A549 (cell line): ENCODE data around the gene OR7C1. TPM values are rescaled to one million over a fixed set of nuclear protein-coding genes. Genes with fewer than 3 reads are reported as not detected.
"Not testable (repeated sequence)": the region's sequence is repeated elsewhere in the genome, so short reads cannot be mapped to it uniquely, and the experiment has no call there.

Experiments
- ATAC-seq, 2 experiments: fragments of 200-7000 bp in 1 of 2; fragments of >200 bp in 1 of 2; cut with Nextera tagmentation in 1 of 2; cut with Tn5 transposase in 1 of 2; 3 replicates each; pipeline versions ENCODE4 v1.8.0 to v1.9.1; 2018 to 2020; ENCODE audit warnings: mild to moderate bottlenecking in 1 of 2, moderate library complexity in 1 of 2
- CTCF ChIA-PET: fragments of 300-600 bp; sonication (Branson Sonifier 250); formaldehyde crosslinking; extraction: SDS; loops from one replicate; lab custom pipeline; 2021; ENCODE audit warnings: antibody characterized with exemption, inconsistent platforms; lab: Yijun Ruan, JAX
- POLR2A ChIA-PET: fragments of 350-600 bp; formaldehyde crosslinking; extraction: SDS; loops from one replicate; lab custom pipeline; 2021; ENCODE audit warnings: antibody characterized with exemption, inconsistent platforms; lab: Yijun Ruan, JAX
- DNase-seq, 2 experiments: peaks; one replicate each; pipeline versions ENCODE4 v3.0.0 to v3.0.0-alpha.2; 2011 to 2016; ENCODE audit warnings: low read depth in 1 of 2, low spot score in 1 of 2
- FAIRE-seq: peaks from 2 replicates; lab custom pipeline; 2011; peaks lifted over from hg19 to GRCh38; lab: Jason Lieb, UNC
- H3K27ac ChIP-seq, 2 experiments: fragments of >200 bp; sonication (Bioruptor Twin); formaldehyde crosslinking; 3 replicates each; pipeline ENCODE4 v1.5.1; 2016 to 2017
- H3K4me1 ChIP-seq: fragments of >200 bp; sonication (Bioruptor Twin); formaldehyde crosslinking; 3 replicates; pipeline ENCODE4 v1.6.1; 2016
- H3K4me2 ChIP-seq: fragments of >200 bp; sonication (Bioruptor Twin); formaldehyde crosslinking; 3 replicates; pipeline ENCODE4 v1.6.1; 2016
- H3K4me3 ChIP-seq: fragments of >200 bp; sonication (Bioruptor Twin); formaldehyde crosslinking; 3 replicates; pipeline ENCODE4 v1.5.1; 2016
- H3K9me3 ChIP-seq: fragments of >200 bp; sonication (Bioruptor Twin); formaldehyde crosslinking; 3 replicates; pipeline ENCODE4 v1.6.1; 2016
- BHLHE40 ChIP-seq: IDR thresholded peaks from 2 replicates; pipeline ENCODE4 v1.6.1; 2012; ENCODE audit warnings: low read depth, low read length, inconsistent platforms
- CBX8 ChIP-seq: fragments of 200-600 bp; sonication (generic); IDR thresholded peaks from 2 replicates; pipeline ENCODE4 v1.6.1; 2016
- CEBPB ChIP-seq, 2 experiments: fragments of >200 bp in 1 of 2; sonication (Bioruptor Twin) in 1 of 2; formaldehyde crosslinking in 1 of 2; IDR thresholded peaks; 2 replicates each; pipeline ENCODE4 v1.6.1; 2012 to 2016
- E2F6 ChIP-seq: IDR thresholded peaks from 2 replicates; pipeline ENCODE4 v1.6.1; 2012; ENCODE audit warnings: low read depth, borderline replicate concordance
- EHF ChIP-seq: fragments of 250-450 bp; sonication (Bioruptor Pico); IDR thresholded peaks from 2 replicates; pipeline ENCODE4 v1.5.0; 2020; ENCODE audit warnings: mild to moderate bottlenecking
- ESRRA ChIP-seq: fragments of 150-350 bp; IDR thresholded peaks from 2 replicates; pipeline ENCODE4 v1.6.1; 2014; ENCODE audit warnings: mild to moderate bottlenecking, low read length, borderline replicate concordance
- FOSB ChIP-seq: fragments of 250-450 bp; sonication (Bioruptor Pico); IDR thresholded peaks from 2 replicates; pipeline ENCODE4 v1.5.0; 2020; ENCODE audit warnings: mild to moderate bottlenecking, moderate library complexity
- FOSL2 ChIP-seq, 2 experiments: fragments of 450-650 bp in 1 of 2; fragments of >200 bp in 1 of 2; sonication (Bioruptor Twin) in 1 of 2; formaldehyde crosslinking; IDR thresholded peaks; 2 replicates each; pipeline versions ENCODE4 v1.5.0 to v1.6.1; 2016 to 2020; ENCODE audit warnings: mild to moderate bottlenecking in 1 of 2, moderate library complexity in 1 of 2
- GATA3 ChIP-seq: IDR thresholded peaks from 2 replicates; pipeline ENCODE4 v1.6.1; 2012; ENCODE audit warnings: borderline replicate concordance
- HOXB5 ChIP-seq: fragments of 250-450 bp; sonication (Bioruptor Pico); IDR thresholded peaks from 2 replicates; pipeline ENCODE4 v1.5.0; 2020; ENCODE audit warnings: mild to moderate bottlenecking, moderate library complexity
- KDM1A ChIP-seq: fragments of 200-600 bp; sonication (generic); IDR thresholded peaks from 2 replicates; pipeline ENCODE4 v1.6.1; 2016; ENCODE audit warnings: low read depth, mild to moderate bottlenecking
- MAX ChIP-seq: IDR thresholded peaks from 2 replicates; pipeline ENCODE4 v1.6.1; 2012
- NFE2L2 ChIP-seq: fragments of 150-350 bp; conservative IDR thresholded peaks from 2 replicates; pipeline ENCODE4 v1.6.1; 2014; ENCODE audit warnings: low read length
- POLR2AphosphoS2 ChIP-seq: conservative IDR thresholded peaks from 2 replicates; pipeline ENCODE4 v1.6.1; 2012; ENCODE audit warnings: low read length, improper control_type of control experiment, inconsistent platforms
- RARB ChIP-seq: fragments of 250-450 bp; sonication (Bioruptor Pico); IDR thresholded peaks from 2 replicates; pipeline ENCODE4 v1.8.0; 2021; ENCODE audit warnings: mild to moderate bottlenecking, moderate library complexity
- RFX5 ChIP-seq: fragments of 450-650 bp; IDR thresholded peaks from 2 replicates; pipeline ENCODE4 v1.7.1; 2014; ENCODE audit warnings: antibody characterized with exemption, mild to moderate bottlenecking, moderate library complexity
- USF2 ChIP-seq: fragments of 450-650 bp; IDR thresholded peaks from 2 replicates; pipeline ENCODE4 v1.6.1; 2014; ENCODE audit warnings: antibody characterized with exemption
- ZFP36 ChIP-seq: fragments of 450-650 bp; IDR thresholded peaks from 2 replicates; pipeline ENCODE4 v1.6.1; 2014; ENCODE audit warnings: borderline replicate concordance; ENCODE audit not compliant: partially characterized antibody
- WGBS: methylation state at CpG from one replicate; pipeline ENCODE4 v1.1.6; 2017; ENCODE audit errors: missing lambda C conversion rate; 5-methylcytosine and 5-hydroxymethylcytosine counted together
- polyA plus RNA-seq, 4 experiments: library from polyadenylated mRNA; depleted of rRNA in 3 of 4; stranded (reverse); fragments of >200 nt; fragmentation: RNase III in 1 of 4; extraction: RNeasy Plus Mini Kit Qiagen cat#74134 plus additional on column Dnase treatment in 1 of 4; gene quantifications; 2 replicates in 3 of 4; 3 replicates in 1 of 4; pipeline ENCODE4 v1.2.3, GENCODE V29; 2011 to 2017

Gene OR7C1
- polyA plus RNA-seq, 2 of the 4 experiments (the other 2 are of a cell fraction): not detected

GRCh38 chr19:14779151-14779550, 55.8 kb downstream of the OR7C1 start:
- H3K4me3 ChIP-seq: no peak overlapping the region
- H3K4me2 ChIP-seq: no peak overlapping the region
- TF ChIP-seq ESRRA: no peak
- no peak for TF ChIP-seq RARB (CRISPR knock-in tag)
- TF ChIP-seq EHF (CRISPR knock-in tag): no peak
- TF ChIP-seq POLR2AphosphoS2: no peak
- no peak for TF ChIP-seq GATA3
- no peak for TF ChIP-seq CEBPB (IDR thresholded peaks at IDR 0.05)
- TF ChIP-seq RFX5: no peak
- TF ChIP-seq USF2: no peak
- no peak for TF ChIP-seq ZFP36
- TF ChIP-seq NFE2L2: no peak
- no peak for TF ChIP-seq CBX8
- TF ChIP-seq BHLHE40: no peak
- no peak for TF ChIP-seq KDM1A
- no peak for TF ChIP-seq MAX
- no peak for TF ChIP-seq HOXB5 (CRISPR knock-in tag)
- TF ChIP-seq FOSB (CRISPR knock-in tag): no peak
- TF ChIP-seq FOSL2 (IDR thresholded peaks at IDR 0.05): no peak
- TF ChIP-seq FOSL2 (CRISPR knock-in tag; IDR thresholded peaks at IDR 0.05): no peak
- TF ChIP-seq E2F6: no peak
- H3K9me3 ChIP-seq: no peaks in the 10 kb centered on the region
- H3K27ac ChIP-seq: no peak overlapping the region
- ATAC-seq: no peak
- POLR2A ChIA-PET: interaction anchor here (0.6 kb wide), 1 partner anchor 206 kb away, joined by 7 read pairs; no protein-coding TSS in a partner anchor
- WGBS: 29% methylated on average over 5 of the region's 5 CpGs
- H3K4me1 ChIP-seq: no peaks in the 10 kb centered on the region
- CTCF ChIA-PET: no interaction called here
- FAIRE-seq: no peak
- no peak for DNase-seq

- H3K4me1 ChIP-seq, DNase-seq, H3K4me2 ChIP-seq, FAIRE-seq, H3K4me3 ChIP-seq, POLR2A ChIA-PET, H3K27ac ChIP-seq, H3K9me3 ChIP-seq, ATAC-seq: not testable (repeated sequence)
- 73% methylated on average over 12 of the region's 12 CpGs for WGBS
- CTCF ChIA-PET: interaction anchor here (2.2 kb wide), 1 partner anchor 8 kb away, joined by 14 read pairs; no protein-coding TSS in a partner anchor
Measured at GRCh38 chr19:14778110-14778845, 56.7 kb downstream of the OR7C1 start, which contains the start of gene ADGRE2. Gene ADGRE2, minus strand, starts transcription at chr19:14778560. Its CDS starts 1,804 bp downstream, at chr19:14776756.

GRCh38 chr19:14777645-14778044, 57.3 kb downstream of the OR7C1 start:
- CTCF ChIA-PET: interaction anchor here (0.6 to 2.2 kb wide), 2 partner anchors 9 to 71 kb away, joined by 3 to 14 read pairs; no protein-coding TSS in a partner anchor
- H3K4me2 ChIP-seq, H3K4me1 ChIP-seq, H3K9me3 ChIP-seq, H3K4me3 ChIP-seq, H3K27ac ChIP-seq, DNase-seq, ATAC-seq, POLR2A ChIA-PET, FAIRE-seq: not testable (repeated sequence)
- WGBS: 90% methylated on average over 3 of the region's 4 CpGs
